Tibial nerve (tissue), 3 donors: ENCODE results near the gene SH3RF3.

Source experiments
- CTCF ChIP-seq, 5 experiments: fragments of 200-600 bp in 3 of 5; fragments of 450-650 bp in 2 of 5; sonication (generic) in 3 of 5; IDR thresholded peaks; one replicate each; pipeline ENCODE4 v1.5.1; 2016 to 2019; ENCODE audit warnings: antibody characterized with exemption in 5 of 5, mild to moderate bottlenecking in 3 of 5, moderate library complexity in 2 of 5
- POLR2A ChIP-seq, 2 donors: fragments of 450-650 bp; IDR thresholded peaks; one replicate each; pipeline ENCODE4 v1.6.1; 2017; ENCODE audit warnings: antibody characterized with exemption in 2 of 2, mild to moderate bottlenecking in 2 of 2, moderate library complexity in 2 of 2

DNA sequence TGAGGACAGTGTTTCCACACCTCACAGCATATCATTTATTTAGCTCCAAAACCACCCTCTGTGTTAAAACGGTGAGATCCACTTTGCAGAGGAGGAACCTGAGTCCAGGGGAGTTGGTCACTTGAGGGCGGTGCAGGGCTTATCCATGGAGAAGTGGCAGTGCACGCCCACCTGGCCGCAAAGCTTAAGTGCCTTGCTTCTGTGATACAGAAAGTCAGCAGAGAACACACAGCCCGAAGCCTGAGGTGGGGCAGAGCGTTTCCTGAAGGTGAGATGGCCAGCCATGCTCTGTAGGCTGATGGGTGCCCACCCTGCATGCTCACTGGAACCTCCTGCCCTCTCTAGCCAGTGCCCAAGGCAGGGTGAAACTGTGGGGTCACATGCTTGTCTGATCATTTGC lies 87.3 kb downstream of the SH3RF3 start:
- no peak for TF ChIP-seq CTCF (IDR thresholded peaks at IDR 0.05)
- TF ChIP-seq POLR2A (IDR thresholded peaks at IDR 0.05) = no peak
